ENCODE results near the gene ZSCAN25. TPM values are rescaled to one million over a fixed set of nuclear protein-coding genes. Genes with fewer than 3 reads are reported as not detected.
A peak's percentile ranks its signal among the peaks of the same experiment; 100 is the strongest.

The ZSCAN25 gene
- total and polyA plus RNA-seq, 2 of the 13 experiments (the other 11 are each of a cell fraction or from before 2014, with no cell fraction given) = 12.1 to 16.8 TPM

- TF ChIP-seq EP300 (IDR thresholded peaks at IDR 0.05; ENCODE audit: low read depth in 2 of 2, low read length in 2 of 2) (no peak), EP300 (CRISPR knock-in tag; IDR thresholded peaks at IDR 0.05; ENCODE audit: borderline replicate concordance) (0 out of 2 replicates have a peak, but pooled peaks have one; percentile 20), E2F5 (CRISPR knock-in tag; conservative IDR thresholded peaks at IDR 0.05) (peak; percentile 62; the same call in 1 of the 2 replicates), ADNP (CRISPR knock-in tag; IDR thresholded peaks at IDR 0.05) (peak; percentile 66; the same call in 1 of the 2 replicates), ZNF282 (IDR thresholded peaks at IDR 0.05; ENCODE audit: partially characterized antibody) (no peak), ZBTB20 (CRISPR knock-in tag; IDR thresholded peaks at IDR 0.05; ENCODE audit: borderline replicate concordance, low read depth) (0 out of 2 replicates have a peak, but pooled peaks have one; percentile 67), SPEN (CRISPR knock-in tag; IDR thresholded peaks at IDR 0.05; ENCODE audit: low read depth) (peak; percentile 97), TCF7 (IDR thresholded peaks at IDR 0.05; ENCODE audit: low read depth) (no peak), HNF4G (IDR thresholded peaks at IDR 0.05; ENCODE audit: borderline replicate concordance, low read depth, low read length) (peak; percentile 18; the same call in 1 of the 2 replicates), HNF4G (CRISPR knock-in tag; IDR thresholded peaks at IDR 0.05; ENCODE audit: borderline replicate concordance, low read depth) (no peak), ZBTB46 (CRISPR knock-in tag; IDR thresholded peaks at IDR 0.05; ENCODE audit: borderline replicate concordance) (peak; percentile 87; the same call in 1 of the 2 replicates), KAT7 (CRISPR knock-in tag; IDR thresholded peaks at IDR 0.05; ENCODE audit: borderline replicate concordance) (peak; percentile 87; the same call in 1 of the 2 replicates), SALL2 (CRISPR knock-in tag; IDR thresholded peaks at IDR 0.05) (peak; percentile 92), BATF2 (CRISPR knock-in tag; IDR thresholded peaks at IDR 0.05) (0 out of 2 replicates have a peak, but pooled peaks have one; percentile 10), ZMYM4 (CRISPR knock-in tag; IDR thresholded peaks at IDR 0.05) (peak; percentile 94), KDM3A (CRISPR knock-in tag; IDR thresholded peaks at IDR 0.05; ENCODE audit: low read depth) (peak; percentile 98), MTA3 (CRISPR knock-in tag; IDR thresholded peaks at IDR 0.05) (no peak), ZFP37 (CRISPR knock-in tag; IDR thresholded peaks at IDR 0.05; ENCODE audit: borderline replicate concordance) (no peak), ZNF251 (CRISPR knock-in tag; IDR thresholded peaks at IDR 0.05) (no peak), MLX (CRISPR knock-in tag; IDR thresholded peaks at IDR 0.05) (no peak), ZNF451 (CRISPR knock-in tag; IDR thresholded peaks at IDR 0.05) (peak; percentile 91; the same call in 1 of the 2 replicates)
Measured at GRCh38 chr7:99616359-99617191, at the start of gene ZSCAN25 (continued).

All from HepG2 (cell line).